ENCODE measurements around the gene ADGRF1. TPM values are rescaled to one million over a fixed set of nuclear protein-coding genes. Genes with fewer than 3 reads are reported as not detected.
"Not testable (repeated sequence)": the region's sequence is repeated elsewhere in the genome, so short reads cannot be mapped to it uniquely, and the experiment has no call there.

The ADGRF1 gene
- total RNA-seq: 10.4 TPM

GRCh38 chr6:47042275-47042791 is at the start of gene ADGRF1:
TSS of gene ADGRF1 (minus strand) at chr6:47042332. CDS start at chr6:47029061, 13,271 bp downstream.
- DNase-seq (ENCODE audit: low spot score): peak; percentile 69

GRCh38 chr6:47090881-47091280 is 48.7 kb upstream of the ADGRF1 start:
- DNase-seq (ENCODE audit: low spot score): no peak

- DNase-seq (ENCODE audit: low spot score): not testable (repeated sequence)
Observed at GRCh38 chr6:47089473-47089872, 47.3 kb upstream of the ADGRF1 start.

GRCh38 chr6:47086051-47086770 is 44.1 kb upstream of the ADGRF1 start:
- DNase-seq (ENCODE audit: low spot score): no peak

- no peak for DNase-seq (ENCODE audit: low spot score)
Observed at GRCh38 chr6:47084610-47085009, 42.5 kb upstream of the ADGRF1 start.

GRCh38 chr6:47083586-47084047 is 41.5 kb upstream of the ADGRF1 start:
- DNase-seq (ENCODE audit: low spot score): peak; percentile 94

GRCh38 chr6:47080083-47080596 is 38.0 kb upstream of the ADGRF1 start:
- no peak for DNase-seq (ENCODE audit: low spot score)

- DNase-seq (ENCODE audit: low spot score): no peak
Observed at GRCh38 chr6:47079638-47080037, 37.5 kb upstream of the ADGRF1 start.

- DNase-seq (ENCODE audit: low spot score): no peak
Observed at GRCh38 chr6:47078991-47079390, 36.9 kb upstream of the ADGRF1 start.

GRCh38 chr6:47076422-47077344 is 34.6 kb upstream of the ADGRF1 start:
- peak; percentile 25 for DNase-seq (ENCODE audit: low spot score)

GRCh38 chr6:47075741-47076421 is 33.7 kb upstream of the ADGRF1 start:
- DNase-seq (ENCODE audit: low spot score): no peak

GRCh38 chr6:47075168-47075567 is 33.0 kb upstream of the ADGRF1 start:
- no peak for DNase-seq (ENCODE audit: low spot score)

GRCh38 chr6:47073125-47074110 is 31.3 kb upstream of the ADGRF1 start:
- DNase-seq (ENCODE audit: low spot score): no peak

- DNase-seq (ENCODE audit: low spot score): no peak
Observed at GRCh38 chr6:47072667-47073066, 30.5 kb upstream of the ADGRF1 start.

- DNase-seq (ENCODE audit: low spot score): no peak
Observed at GRCh38 chr6:47071681-47072080, 29.5 kb upstream of the ADGRF1 start.

- DNase-seq (ENCODE audit: low spot score): no peak
Observed at GRCh38 chr6:47070461-47070860, 28.3 kb upstream of the ADGRF1 start.

- DNase-seq (ENCODE audit: low spot score): no peak
Observed at GRCh38 chr6:47069156-47069555, 27.0 kb upstream of the ADGRF1 start.

GRCh38 chr6:47066418-47066817 is 24.3 kb upstream of the ADGRF1 start:
- DNase-seq (ENCODE audit: low spot score): no peak

- DNase-seq (ENCODE audit: low spot score): no peak
Observed at GRCh38 chr6:47064274-47064673, 22.1 kb upstream of the ADGRF1 start.

GRCh38 chr6:47062346-47062745 is 20.2 kb upstream of the ADGRF1 start:
- DNase-seq (ENCODE audit: low spot score): no peak
